DOHH2 (cell line): ENCODE data around the gene CFAP77.

Experiments used
- H3F3A ChIP-seq: fragments of 200-600 bp; sonication (generic), shearing (Covaris generic); 2 replicates; pipeline ENCODE4 v1.6.0; 2016; ENCODE audit warnings: antibody characterized with exemption, mild to moderate bottlenecking; ENCODE audit not compliant: control insufficient read depth, insufficient read depth
- H3K27ac ChIP-seq: fragments of 200-600 bp; sonication (generic); 2 replicates; pipeline ENCODE4 v1.5.1; 2014; ENCODE audit warnings: low read depth, mild to moderate bottlenecking, low read length, moderate library complexity
- H3K27me3 ChIP-seq: fragments of 200-600 bp; sonication (generic); 2 replicates; pipeline ENCODE4 v1.6.1; 2014; ENCODE audit warnings: mild to moderate bottlenecking, low read length, mixed read lengths; ENCODE audit not compliant: control insufficient read depth
- H3K36me3 ChIP-seq: fragments of 200-600 bp; sonication (generic); 2 replicates; pipeline ENCODE4 v1.6.1; 2014; ENCODE audit warnings: mild to moderate bottlenecking, low read length, moderate library complexity, mixed read lengths; ENCODE audit not compliant: control insufficient read depth
- H3K4me1 ChIP-seq: fragments of 200-600 bp; sonication (generic); 2 replicates; pipeline ENCODE4 v1.6.1; 2014; ENCODE audit warnings: mild to moderate bottlenecking, low read length, mixed read lengths; ENCODE audit not compliant: control insufficient read depth
- H3K4me2 ChIP-seq: fragments of 200-600 bp; sonication (generic); 2 replicates; pipeline ENCODE4 v1.6.0; 2014; ENCODE audit warnings: mild to moderate bottlenecking, low read length, moderate library complexity
- H3K4me3 ChIP-seq: fragments of 200-600 bp; sonication (generic); 2 replicates; pipeline ENCODE4 v1.5.1; 2014; ENCODE audit warnings: mild to moderate bottlenecking, low read length, mixed read lengths
- H3K79me2 ChIP-seq: fragments of 200-600 bp; sonication (generic); 2 replicates; pipeline ENCODE4 v1.6.1; 2014; ENCODE audit warnings: mild to moderate bottlenecking, low read length, mixed read lengths; ENCODE audit not compliant: control insufficient read depth
- H3K9me2 ChIP-seq: fragments of 200-600 bp; sonication (generic); replicated peaks from 2 replicates; pipeline ENCODE4 v1.6.1; 2014; ENCODE audit warnings: mild to moderate bottlenecking, low read length, mixed read lengths; ENCODE audit not compliant: control insufficient read depth
- H3K9me3 ChIP-seq: fragments of 200-600 bp; sonication (generic); 2 replicates; pipeline ENCODE4 v1.6.1; 2014; ENCODE audit warnings: antibody characterized with exemption, low read length, mixed read lengths; ENCODE audit not compliant: control insufficient read depth, insufficient read depth
- H4K20me1 ChIP-seq: fragments of 200-600 bp; sonication (generic); 2 replicates; pipeline ENCODE4 v1.6.0; 2014; ENCODE audit warnings: low read depth, mild to moderate bottlenecking, antibody characterized with exemption, low read length, moderate library complexity; ENCODE audit not compliant: control insufficient read depth, insufficient read depth
- EZH2phosphoT487 ChIP-seq: fragments of 200-600 bp; sonication (generic); IDR thresholded peaks from 2 replicates; pipeline ENCODE4 v1.6.1; 2017; ENCODE audit warnings: borderline replicate concordance, mild to moderate bottlenecking, antibody characterized with exemption, low read length, moderate library complexity, mixed read lengths
- TF ChIP-seq, protein P1 (sequence below): fragments of 200-600 bp; sonication (generic); IDR thresholded peaks from one replicate; pipeline ENCODE4 v1.5.1; 2014; ENCODE audit warnings: antibody characterized with exemption, mild to moderate bottlenecking, low read depth, low read length; ENCODE audit not compliant: poor library complexity, severe bottlenecking

Gene CFAP77

DNA sequence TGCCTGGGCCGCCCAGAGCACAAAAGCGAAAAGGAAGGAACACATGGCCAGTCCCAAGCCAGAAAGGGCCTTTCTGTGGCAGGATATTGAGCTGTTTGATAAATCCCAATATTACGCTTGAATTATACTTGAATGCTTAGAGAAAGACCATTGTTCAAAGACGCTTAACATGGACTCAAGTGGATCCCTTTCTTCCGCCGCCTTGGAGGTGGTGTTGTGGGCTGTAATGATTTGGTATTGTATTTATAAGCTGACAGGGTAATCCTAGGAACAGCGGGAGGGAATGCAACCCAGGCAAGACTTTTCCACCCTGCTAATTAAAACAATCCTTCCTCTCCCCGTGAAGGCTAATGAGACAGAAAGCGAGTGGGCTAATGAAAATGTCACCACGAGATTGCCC is 24.9 kb downstream of the CFAP77 start:
- H3F3A ChIP-seq, result no peaks in the 10 kb centered on the region
- H3K27me3 ChIP-seq, result peaks cover 19% of the 10 kb centered on the region
- TF ChIP-seq, protein P1, sequence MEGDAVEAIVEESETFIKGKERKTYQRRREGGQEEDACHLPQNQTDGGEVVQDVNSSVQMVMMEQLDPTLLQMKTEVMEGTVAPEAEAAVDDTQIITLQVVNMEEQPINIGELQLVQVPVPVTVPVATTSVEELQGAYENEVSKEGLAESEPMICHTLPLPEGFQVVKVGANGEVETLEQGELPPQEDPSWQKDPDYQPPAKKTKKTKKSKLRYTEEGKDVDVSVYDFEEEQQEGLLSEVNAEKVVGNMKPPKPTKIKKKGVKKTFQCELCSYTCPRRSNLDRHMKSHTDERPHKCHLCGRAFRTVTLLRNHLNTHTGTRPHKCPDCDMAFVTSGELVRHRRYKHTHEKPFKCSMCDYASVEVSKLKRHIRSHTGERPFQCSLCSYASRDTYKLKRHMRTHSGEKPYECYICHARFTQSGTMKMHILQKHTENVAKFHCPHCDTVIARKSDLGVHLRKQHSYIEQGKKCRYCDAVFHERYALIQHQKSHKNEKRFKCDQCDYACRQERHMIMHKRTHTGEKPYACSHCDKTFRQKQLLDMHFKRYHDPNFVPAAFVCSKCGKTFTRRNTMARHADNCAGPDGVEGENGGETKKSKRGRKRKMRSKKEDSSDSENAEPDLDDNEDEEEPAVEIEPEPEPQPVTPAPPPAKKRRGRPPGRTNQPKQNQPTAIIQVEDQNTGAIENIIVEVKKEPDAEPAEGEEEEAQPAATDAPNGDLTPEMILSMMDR, result no peak
- no peak for TF ChIP-seq EZH2phosphoT487

DNA sequence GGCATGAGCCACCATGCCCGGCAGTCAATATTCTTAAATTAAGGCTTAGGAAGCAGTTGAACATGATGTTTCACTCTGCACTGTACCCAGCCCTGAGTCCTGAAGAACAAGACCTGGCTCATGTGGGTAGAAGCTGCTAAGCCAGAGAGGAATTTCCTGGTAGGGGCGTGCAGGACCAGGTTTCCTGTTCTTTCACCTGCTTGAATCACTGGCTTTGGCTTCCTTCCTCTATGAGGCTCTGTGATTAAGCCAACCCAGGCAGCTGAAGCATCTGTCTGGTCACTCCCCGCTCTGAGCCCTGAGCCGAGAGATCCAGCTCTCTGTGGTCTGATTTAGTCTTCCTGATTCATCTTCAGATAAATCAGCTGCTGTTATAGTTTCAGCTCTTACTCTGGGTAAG is 29.1 kb downstream of the CFAP77 start:
- no peak overlapping the region for H3K27ac ChIP-seq
- H3K36me3 ChIP-seq, result no peaks in the 10 kb centered on the region
- H3K4me2 ChIP-seq, result no peak overlapping the region
- no peak overlapping the region for H3K4me3 ChIP-seq
- H3K27me3 ChIP-seq, result peaks cover 8% of the 10 kb centered on the region; the same call in 1 of the 2 replicates
- H3F3A ChIP-seq, result no peaks in the 10 kb centered on the region
- no peaks in the 10 kb centered on the region for H3K9me3 ChIP-seq
- TF ChIP-seq, protein P1, result no peak
- TF ChIP-seq EZH2phosphoT487, result no peak
- H3K9me2 ChIP-seq, result no peaks in the 10 kb centered on the region
- no peaks in the 10 kb centered on the region for H3K79me2 ChIP-seq
- no peaks in the 10 kb centered on the region for H4K20me1 ChIP-seq
- H3K4me1 ChIP-seq, result peaks cover 6% of the 10 kb centered on the region; the same call in 1 of the 2 replicates

More for the DNA sequence above, 24.9 kb downstream of the CFAP77 start:
- no peaks in the 10 kb centered on the region for H4K20me1 ChIP-seq
- H3K9me3 ChIP-seq, result no peaks in the 10 kb centered on the region
- peaks cover 10% of the 10 kb centered on the region for H3K4me1 ChIP-seq
- H3K36me3 ChIP-seq, result no peaks in the 10 kb centered on the region
- no peaks in the 10 kb centered on the region for H3K9me2 ChIP-seq
- H3K27ac ChIP-seq, result no peak overlapping the region
- H3K79me2 ChIP-seq, result no peaks in the 10 kb centered on the region
- no peak overlapping the region for H3K4me2 ChIP-seq
- H3K4me3 ChIP-seq, result no peak overlapping the region

DNA sequence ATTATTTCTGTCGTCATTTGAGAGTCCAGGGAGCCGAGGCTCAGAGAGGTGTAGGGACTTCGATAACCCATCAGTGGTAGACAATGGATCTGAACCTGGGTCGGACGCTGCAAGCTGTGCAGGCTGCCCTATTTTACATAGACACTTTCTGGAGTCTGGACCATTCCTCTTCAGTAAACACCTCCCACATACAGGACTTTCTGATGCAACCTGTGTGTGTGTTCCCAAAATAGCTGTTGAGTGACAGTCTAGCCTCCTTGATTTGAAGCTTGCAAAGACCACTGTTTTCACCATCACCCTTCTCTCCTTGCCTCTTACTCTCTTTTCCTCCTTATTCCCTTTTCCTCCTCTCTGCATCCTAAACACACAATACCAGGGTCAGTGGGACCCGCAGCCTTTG is 30.7 kb downstream of the CFAP77 start:
- Histone ChIP-seq H3K9me2 (no peaks in the 10 kb centered on the region), H3K79me2 (no peaks in the 10 kb centered on the region), H3K27me3 (peaks cover 8% of the 10 kb centered on the region; the same call in 1 of the 2 replicates), H3K4me1 (peaks cover 6% of the 10 kb centered on the region; the same call in 1 of the 2 replicates), H3K36me3 (no peaks in the 10 kb centered on the region), H3K27ac (no peak overlapping the region), H3K4me2 (no peak overlapping the region), H3F3A (no peaks in the 10 kb centered on the region), H4K20me1 (no peaks in the 10 kb centered on the region), H3K4me3 (no peak overlapping the region), H3K9me3 (no peaks in the 10 kb centered on the region)
- TF ChIP-seq EZH2phosphoT487, result no peak
- TF ChIP-seq, protein P1, result no peak
